Neural cell (in vitro differentiated cells): ENCODE measurements around the gene SNRPA1. TPM values are rescaled to one million over a fixed set of nuclear protein-coding genes. Genes with fewer than 3 reads are reported as not detected.

ENCODE experiments used
- H2AFZ ChIP-seq: fragments of 200-600, 300-800 bp; sonication (generic), shearing (Covaris generic); 2 replicates; pipeline ENCODE4 v1.6.0; 2014; ENCODE audit warnings: low read depth, mild to moderate bottlenecking, antibody characterized with exemption, low read length, moderate library complexity
- H3F3A ChIP-seq: fragments of 200-600 bp; shearing (Covaris generic); 2 replicates; pipeline ENCODE4 v1.6.1; 2016; ENCODE audit warnings: mild to moderate bottlenecking, moderate library complexity, mixed read lengths, antibody characterized with exemption, low read length; ENCODE audit not compliant: insufficient read depth, poor library complexity, severe bottlenecking
- H3K27ac ChIP-seq: fragments of 200-600, 300-800 bp; sonication (generic), shearing (Covaris generic); 2 replicates; pipeline ENCODE4 v1.5.1; 2014; ENCODE audit warnings: mild to moderate bottlenecking, low read length, moderate library complexity
- H3K27me3 ChIP-seq: fragments of 300-800, 200-600 bp; sonication (generic), shearing (Covaris generic); 2 replicates; pipeline ENCODE4 v1.6.0; 2014; ENCODE audit warnings: mild to moderate bottlenecking, low read depth, low read length, moderate library complexity; ENCODE audit not compliant: insufficient read depth
- H3K36me3 ChIP-seq: fragments of 300-800, 200-600 bp; sonication (generic), shearing (Covaris generic); 2 replicates; pipeline ENCODE4 v1.5.1; 2014; ENCODE audit warnings: mild to moderate bottlenecking, antibody characterized with exemption, low read length, moderate library complexity; ENCODE audit not compliant: insufficient read depth
- H3K4me2 ChIP-seq: fragments of 300-800, 200-600 bp; sonication (generic), shearing (Covaris generic); 2 replicates; pipeline ENCODE4 v1.6.0; 2014; ENCODE audit warnings: mild to moderate bottlenecking, low read length
- H3K4me3 ChIP-seq: fragments of 300-800, 200-600 bp; sonication (generic), shearing (Covaris generic); 2 replicates; pipeline ENCODE4 v1.5.1; 2014; ENCODE audit warnings: mild to moderate bottlenecking, low read length, moderate library complexity
- H3K79me2 ChIP-seq: fragments of 200-600 bp; shearing (Covaris generic); replicated peaks from 2 replicates; pipeline ENCODE4 v1.6.0; 2014; ENCODE audit warnings: mild to moderate bottlenecking, low read length, moderate library complexity; ENCODE audit not compliant: insufficient read depth
- H3K9ac ChIP-seq: fragments of 300-800, 200-600 bp; sonication (generic), shearing (Covaris generic); 2 replicates; pipeline ENCODE4 v1.6.1; 2016; ENCODE audit warnings: mild to moderate bottlenecking, low read length, mixed read lengths
- H3K9me2 ChIP-seq: fragments of 200-600 bp; shearing (Covaris generic); 2 replicates; pipeline ENCODE4 v1.6.1; 2016; ENCODE audit warnings: mild to moderate bottlenecking, low read length, mixed read lengths; ENCODE audit not compliant: insufficient read depth
- H3K9me3 ChIP-seq: fragments of 200-600, 300-800 bp; sonication (generic), shearing (Covaris generic); 2 replicates; pipeline ENCODE4 v1.6.1; 2016; ENCODE audit warnings: mild to moderate bottlenecking, mixed run types, low read length, moderate library complexity, mixed read lengths
- H4K20me1 ChIP-seq: fragments of 200-600 bp; shearing (Covaris generic); 2 replicates; pipeline ENCODE4 v1.6.1; 2016; ENCODE audit warnings: mild to moderate bottlenecking, mixed run types; ENCODE audit not compliant: insufficient read depth
- CTCF ChIP-seq: fragments of 450-650 bp; IDR thresholded peaks from 2 replicates; pipeline ENCODE4 v1.5.1; 2014; ENCODE audit warnings: antibody characterized with exemption, mild to moderate bottlenecking, moderate library complexity; ENCODE audit not compliant: poor library complexity, severe bottlenecking
- EP300 ChIP-seq: fragments of 450-650 bp; conservative IDR thresholded peaks from 2 replicates; pipeline ENCODE4 v1.6.1; 2014; ENCODE audit warnings: antibody characterized with exemption, mild to moderate bottlenecking, moderate library complexity; ENCODE audit not compliant: poor library complexity, severe bottlenecking
- EZH2 ChIP-seq: fragments of 200-600, 300-800 bp; shearing (Covaris generic), sonication (generic); IDR thresholded peaks from 2 replicates; pipeline ENCODE4 v1.6.1; 2014; ENCODE audit warnings: antibody characterized with exemption, low read length, borderline replicate concordance, mild to moderate bottlenecking; ENCODE audit not compliant: insufficient read depth, poor library complexity, severe bottlenecking
- MXI1 ChIP-seq: fragments of 450-650 bp; conservative IDR thresholded peaks from 2 replicates; pipeline ENCODE4 v1.6.1; 2014; ENCODE audit warnings: antibody characterized with exemption, mild to moderate bottlenecking; ENCODE audit not compliant: poor library complexity, severe bottlenecking
- POLR2AphosphoS5 ChIP-seq: IDR thresholded peaks from 2 replicates; pipeline ENCODE4 v1.6.1; 2012
- RAD21 ChIP-seq: fragments of 450-650 bp; conservative IDR thresholded peaks from 2 replicates; pipeline ENCODE4 v1.6.1; 2014; ENCODE audit warnings: antibody characterized with exemption, mild to moderate bottlenecking, moderate library complexity
- REST ChIP-seq: IDR thresholded peaks from 2 replicates; pipeline ENCODE4 v1.6.1; 2012; ENCODE audit warnings: borderline replicate concordance
- SMC3 ChIP-seq: fragments of 450-650 bp; conservative IDR thresholded peaks from 2 replicates; pipeline ENCODE4 v1.6.1; 2014; ENCODE audit warnings: antibody characterized with exemption, mild to moderate bottlenecking, moderate library complexity; ENCODE audit not compliant: poor library complexity
- TAF1 ChIP-seq: IDR thresholded peaks from 2 replicates; pipeline ENCODE4 v1.6.1; 2012; ENCODE audit warnings: low read depth
- polyA plus RNA-seq: library from polyadenylated mRNA; depleted of rRNA; stranded (reverse); fragments of >200 nt; gene quantifications from 2 replicates; pipeline ENCODE4 v1.2.3, GENCODE V29; 2014

SNRPA1 gene
- polyA plus RNA-seq, 1 donor from 2014 or later, result 53.6 TPM

GRCh38 chr15:101277038-101277822 lies 17.8 kb downstream of the SNRPA1 start, which contains the start of gene SELENOS:
SELENOS (minus strand) TSS chr15:101277485; CDS start chr15:101277417, 68 bp downstream.
- peak within 1 kb of the TSS; percentile 55 for H3K27ac ChIP-seq
- H4K20me1 ChIP-seq, result no peaks in the 10 kb centered on the region
- TF ChIP-seq REST (no peak), EZH2 (no peak), EP300 (peak; percentile 38), MXI1 (peak; percentile 98), TAF1 (no peak), SMC3 (peak; percentile 38), POLR2AphosphoS5 (peak; percentile 64), CTCF (no peak), RAD21 (peak; percentile 34)
- no peaks in the 10 kb centered on the region for H3K9me3 ChIP-seq
- peaks cover 17% of the 10 kb centered on the region for H3K79me2 ChIP-seq
- H3K4me2 ChIP-seq, result peak within 1 kb of the TSS; percentile 94
- H3K27me3 ChIP-seq, result no peaks in the 10 kb centered on the region
- no peaks in the 10 kb centered on the region for H3K9me2 ChIP-seq
- peak within 1 kb of the TSS; percentile 97 for H3K4me3 ChIP-seq
- H2AFZ ChIP-seq, result peak within 1 kb of the TSS; percentile 73
- no peaks in the 10 kb centered on the region for H3F3A ChIP-seq
- H3K36me3 ChIP-seq, result no peaks in the 10 kb centered on the region
- H3K9ac ChIP-seq, result peak within 1 kb of the TSS; percentile 67

GRCh38 chr15:101276501-101277037 lies 18.5 kb downstream of the SNRPA1 start:
- Histone ChIP-seq H4K20me1 (no peaks in the 10 kb centered on the region), H3K36me3 (no peaks in the 10 kb centered on the region), H3K4me2 (peak overlapping the region; percentile 94), H3K9ac (peak overlapping the region; percentile 67), H3K27ac (peak overlapping the region; percentile 55), H3K79me2 (peaks cover 17% of the 10 kb centered on the region), H3K4me3 (peak overlapping the region; percentile 97), H3K9me3 (no peaks in the 10 kb centered on the region), H3F3A (no peaks in the 10 kb centered on the region), H2AFZ (no peak overlapping the region), H3K9me2 (no peaks in the 10 kb centered on the region), H3K27me3 (no peaks in the 10 kb centered on the region)
- TF ChIP-seq EP300 (no peak), CTCF (no peak), MXI1 (no peak), POLR2AphosphoS5 (no peak), EZH2 (no peak), SMC3 (no peak), RAD21 (no peak), TAF1 (no peak), REST (no peak)
